ENCODE data around the gene TEX55. TPM values are rescaled to one million over a fixed set of nuclear protein-coding genes. Genes with fewer than 3 reads are reported as not detected.

Gene TEX55
- total RNA-seq, 1 donor from 2014 or later, result not detected

GRCh38 chr3:119194237-119195150 is 48.5 kb downstream of the TEX55 start:
- Mint-ChIP-seq H3K4me1 (no peaks in the 10 kb centered on the region), H3K27me3 (ENCODE audit: low read depth) (peaks cover 4% of the 10 kb centered on the region), H3K4me3 (no peak overlapping the region), H3K9me3 (no peaks in the 10 kb centered on the region), H3K36me3 (ENCODE audit: low read depth) (no peaks in the 10 kb centered on the region), H3K27ac (ENCODE audit: unreplicated experiment) (no peak overlapping the region)
- no peak for TF ChIP-seq CTCF (conservative IDR thresholded peaks at IDR 0.05)
- no peak for DNase-seq (ENCODE audit: low read depth, low spot score)

GRCh38 chr3:119195151-119195476 is 49.1 kb downstream of the TEX55 start:
- no peak for TF ChIP-seq CTCF (conservative IDR thresholded peaks at IDR 0.05)
- DNase-seq (ENCODE audit: low read depth, low spot score), result no peak
- H3K27ac Mint-ChIP-seq (ENCODE audit: unreplicated experiment), result no peak overlapping the region
- H3K4me3 Mint-ChIP-seq, result no peak overlapping the region
- peaks cover 4% of the 10 kb centered on the region for H3K27me3 Mint-ChIP-seq (ENCODE audit: low read depth)
- no peaks in the 10 kb centered on the region for H3K9me3 Mint-ChIP-seq
- H3K4me1 Mint-ChIP-seq, result no peaks in the 10 kb centered on the region
- H3K36me3 Mint-ChIP-seq (ENCODE audit: low read depth), result no peaks in the 10 kb centered on the region

- Mint-ChIP-seq H3K27ac (ENCODE audit: unreplicated experiment) (no peak overlapping the region), H3K36me3 (ENCODE audit: low read depth) (no peaks in the 10 kb centered on the region), H3K9me3 (no peaks in the 10 kb centered on the region), H3K4me3 (no peak overlapping the region), H3K27me3 (ENCODE audit: low read depth) (peaks cover 4% of the 10 kb centered on the region), H3K4me1 (no peaks in the 10 kb centered on the region)
- no peak for DNase-seq (ENCODE audit: low read depth, low spot score)
- TF ChIP-seq CTCF (conservative IDR thresholded peaks at IDR 0.05), result no peak
Observed at GRCh38 chr3:119195911-119196310, 49.9 kb downstream of the TEX55 start.

Other genes starting within 250 kb of the TEX55 start
- 1.3 and 2.2 TPM in 2 replicates for gene IGSF11, start 111.3 kb upstream of the TEX55 start, total RNA-seq
- gene UPK1B, start 27.4 kb downstream of the TEX55 start, total RNA-seq, result not detected in 2 replicates
- gene B4GALT4, start 94.7 kb downstream of the TEX55 start, total RNA-seq, result 12.0 and 12.1 TPM in 2 replicates
- 5.4 and 6.3 TPM in 2 replicates for gene ARHGAP31, start 148.2 kb downstream of the TEX55 start, total RNA-seq

All from neural crest cell (in vitro differentiated cells).